Mesendoderm (in vitro differentiated cells): ENCODE data around the gene GLIS1.

Source experiments
- DNase-seq: peaks from one replicate; pipeline ENCODE4 v3.0.0; 2013
- H2AK5ac ChIP-seq: 2 replicates; pipeline ENCODE4 v1.6.1; 2013; ENCODE audit warnings: low read length, inconsistent platforms
- H2BK120ac ChIP-seq: 2 replicates; pipeline ENCODE4 v1.6.1; 2013; ENCODE audit warnings: low read depth, mild to moderate bottlenecking, low read length, moderate library complexity, mixed read lengths
- H2BK15ac ChIP-seq: replicated peaks from 2 replicates; pipeline ENCODE4 v1.6.1; 2013; ENCODE audit warnings: low read depth, mild to moderate bottlenecking, moderate library complexity
- H2BK5ac ChIP-seq: 2 replicates; pipeline ENCODE4 v1.6.1; 2013; ENCODE audit warnings: low read length, inconsistent platforms
- H3K18ac ChIP-seq: 2 replicates; pipeline ENCODE4 v1.6.1; 2013; ENCODE audit warnings: mild to moderate bottlenecking, low read length, mixed read lengths
- H3K23ac ChIP-seq: one replicate; pipeline ENCODE4 v1.6.1; 2013; ENCODE audit warnings: low read length
- H3K27ac ChIP-seq: 2 replicates; pipeline ENCODE4 v1.5.1; 2013; ENCODE audit warnings: low read depth, mild to moderate bottlenecking, inconsistent platforms, low read length, moderate library complexity
- H3K27me3 ChIP-seq: 2 replicates; pipeline ENCODE4 v1.6.1; 2013; ENCODE audit warnings: low read length, control low read depth, mild to moderate bottlenecking, inconsistent platforms; ENCODE audit not compliant: insufficient read depth, poor library complexity
- H3K36me3 ChIP-seq: 2 replicates; pipeline ENCODE4 v1.6.1; 2013; ENCODE audit warnings: low read length, inconsistent platforms; ENCODE audit not compliant: control insufficient read depth, insufficient read depth
- H3K4ac ChIP-seq: one replicate; pipeline ENCODE4 v1.6.1; 2013; ENCODE audit warnings: low read depth, mild to moderate bottlenecking, low read length, moderate library complexity
- H3K4me1 ChIP-seq: 2 replicates; pipeline ENCODE4 v1.6.1; 2013; ENCODE audit warnings: low read depth, low read length, inconsistent platforms; ENCODE audit not compliant: control insufficient read depth
- H3K4me2 ChIP-seq: 2 replicates; pipeline ENCODE4 v1.6.1; 2013; ENCODE audit warnings: low read length
- H3K4me3 ChIP-seq: 2 replicates; pipeline ENCODE4 v1.5.1; 2013; ENCODE audit warnings: mild to moderate bottlenecking, low read length
- H3K56ac ChIP-seq: one replicate; pipeline ENCODE4 v1.6.1; 2013; ENCODE audit warnings: low read length
- H3K79me1 ChIP-seq: 2 replicates; pipeline ENCODE4 v1.6.1; 2013; ENCODE audit warnings: low read length, inconsistent platforms
- H3K79me2 ChIP-seq: 2 replicates; pipeline ENCODE4 v1.6.1; 2013; ENCODE audit warnings: mild to moderate bottlenecking, low read length; ENCODE audit not compliant: control insufficient read depth, insufficient read depth
- H3K9ac ChIP-seq: 2 replicates; pipeline ENCODE4 v1.6.1; 2013; ENCODE audit warnings: low read length, inconsistent platforms
- H4K5ac ChIP-seq: one replicate; pipeline ENCODE4 v1.6.1; 2013; ENCODE audit warnings: low read length
- H4K8ac ChIP-seq: one replicate; pipeline ENCODE4 v1.6.1; 2013; ENCODE audit warnings: low read depth, mild to moderate bottlenecking, control low read depth, low read length, moderate library complexity
- WGBS: extraction: QIAGEN DNeasy Blood & Tissue Kit; methylation state at CpG from one replicate; pipeline ENCODE4 v1.1.7; 2013; ENCODE audit warnings: low lambda C conversion rate, missing lambda C conversion rate; ENCODE audit not compliant: insufficient coverage; ENCODE audit errors: extremely low coverage; 5-methylcytosine and 5-hydroxymethylcytosine counted together

GLIS1 gene

DNA sequence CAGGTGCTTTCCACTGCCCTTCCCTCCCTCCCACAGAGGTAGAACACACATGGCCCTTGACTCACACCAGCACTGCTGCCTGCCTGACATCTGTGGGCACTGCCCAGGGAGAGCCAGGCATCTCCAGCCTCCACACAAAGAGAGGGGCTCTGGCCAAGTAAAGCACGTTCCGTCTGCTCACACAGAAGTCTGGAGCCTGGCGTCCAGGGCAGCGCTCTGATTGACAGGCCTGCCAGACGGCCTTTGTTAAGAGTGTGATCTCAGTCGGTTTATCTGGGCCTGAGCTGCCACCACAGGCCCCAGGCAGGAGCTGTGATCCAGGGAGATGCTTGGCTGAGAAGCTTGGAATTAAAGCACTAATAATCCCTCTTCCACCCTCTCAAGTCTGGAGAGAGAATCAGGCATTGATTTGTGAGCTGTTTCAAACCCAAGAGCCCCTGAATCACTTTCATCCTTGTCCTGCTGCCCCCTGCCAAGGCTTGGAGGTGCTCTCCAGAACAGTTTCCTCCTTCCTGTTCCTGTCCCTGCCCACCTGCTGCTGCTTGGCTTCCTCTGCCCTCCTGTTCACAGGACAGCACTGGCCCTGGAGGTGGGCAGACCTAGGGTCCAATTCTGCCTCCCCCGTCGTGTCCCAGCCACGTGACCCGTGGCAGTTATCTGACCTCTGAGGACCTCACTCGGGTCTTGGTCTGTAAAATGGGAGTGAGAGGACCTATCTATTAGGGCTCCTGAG lies 276.0 kb downstream of the GLIS1 start:
- H2BK15ac ChIP-seq, result no peak overlapping the region
- H3K4ac ChIP-seq, result no peak overlapping the region
- H3K27ac ChIP-seq, result no peak overlapping the region
- H4K5ac ChIP-seq, result no peak overlapping the region
- no peaks in the 10 kb centered on the region for H3K79me2 ChIP-seq
- H3K27me3 ChIP-seq, result no peaks in the 10 kb centered on the region
- no peak overlapping the region for H3K4me2 ChIP-seq
- peak overlapping the region; percentile 85 for H2AK5ac ChIP-seq
- H3K4me3 ChIP-seq, result no peak overlapping the region
- no peaks in the 10 kb centered on the region for H3K36me3 ChIP-seq
- no peak overlapping the region for H4K8ac ChIP-seq
- H2BK5ac ChIP-seq, result peak overlapping the region; percentile 13
- H3K9ac ChIP-seq, result peak overlapping the region; percentile 14
- no peak overlapping the region for H3K18ac ChIP-seq
- H3K4me1 ChIP-seq, result no peaks in the 10 kb centered on the region
- no peak overlapping the region for H3K23ac ChIP-seq
- no CpG with 5 or more reads among the region's 11 CpGs for WGBS
- no peaks in the 10 kb centered on the region for H3K79me1 ChIP-seq
- H3K56ac ChIP-seq, result peak overlapping the region; percentile 73
- DNase-seq, result no peak
- H2BK120ac ChIP-seq, result no peak overlapping the region

DNA sequence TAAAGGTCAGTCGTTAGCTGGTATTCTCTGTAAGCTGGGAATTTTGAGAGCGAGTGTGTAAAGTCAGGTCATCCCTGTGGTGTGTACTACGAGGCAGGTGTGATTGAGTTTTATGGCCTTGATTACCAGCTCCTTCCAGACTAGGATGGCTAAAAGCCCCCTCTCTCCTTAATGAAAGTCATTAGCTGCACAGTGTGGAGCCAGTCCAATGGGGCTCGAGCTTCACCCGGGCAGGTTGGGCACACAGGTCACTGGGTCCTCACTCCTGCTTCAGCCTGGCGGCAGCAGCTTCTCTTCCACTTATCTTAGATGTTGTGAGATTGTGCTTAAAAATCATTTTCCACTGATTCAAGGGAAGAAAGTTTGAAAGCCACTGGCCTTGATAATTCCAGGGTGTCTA lies 276.8 kb downstream of the GLIS1 start:
- Histone ChIP-seq H4K8ac (no peak overlapping the region), H3K36me3 (no peaks in the 10 kb centered on the region), H2BK15ac (no peak overlapping the region), H2BK5ac (no peak overlapping the region), H3K4me3 (no peak overlapping the region), H3K79me2 (no peaks in the 10 kb centered on the region), H4K5ac (no peak overlapping the region), H3K27ac (no peak overlapping the region), H3K4me2 (no peak overlapping the region), H3K23ac (no peak overlapping the region), H3K18ac (no peak overlapping the region), H3K9ac (no peak overlapping the region), H2BK120ac (no peak overlapping the region), H3K4me1 (no peaks in the 10 kb centered on the region), H2AK5ac (peak overlapping the region; percentile 68), H3K27me3 (no peaks in the 10 kb centered on the region), H3K4ac (no peak overlapping the region), H3K79me1 (no peaks in the 10 kb centered on the region), H3K56ac (no peak overlapping the region)
- DNase-seq, result no peak
- WGBS, result no CpG with 5 or more reads among the region's 6 CpGs

DNA sequence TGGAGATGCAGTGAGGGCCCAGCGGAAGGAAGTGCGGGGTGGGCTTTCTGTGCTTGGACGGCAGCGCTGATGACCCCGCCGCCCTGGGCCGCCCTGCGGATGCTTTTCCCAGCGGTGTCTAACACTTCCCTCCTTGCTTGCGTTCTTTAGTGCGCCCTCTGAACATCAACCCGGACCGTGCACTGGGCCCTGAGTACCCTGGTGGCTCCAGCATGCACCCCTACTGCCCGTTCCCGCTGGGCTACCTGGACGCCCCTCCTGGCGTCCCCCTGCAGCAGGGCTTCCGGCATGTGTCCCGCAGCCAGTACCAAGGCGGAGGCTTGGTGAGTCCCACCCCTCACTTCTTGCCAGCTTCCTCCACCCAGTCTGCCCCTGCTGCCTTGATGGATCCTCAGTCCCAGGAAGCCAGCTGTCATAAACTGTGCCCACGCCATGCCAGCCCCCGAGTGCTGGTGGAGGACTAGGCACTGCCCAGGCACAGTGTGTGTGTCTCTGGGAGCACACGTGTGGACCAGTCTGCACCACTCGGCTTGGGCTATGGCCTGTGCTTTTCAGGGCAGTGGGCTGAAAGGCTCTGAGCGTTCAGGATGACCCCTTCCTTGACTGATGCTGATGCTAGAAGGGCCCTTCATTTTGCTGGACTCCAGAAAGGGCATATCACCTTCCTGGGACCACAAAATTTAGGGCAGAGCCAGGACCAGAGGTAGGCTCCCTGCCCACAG lies 277.5 kb downstream of the GLIS1 start:
- H3K4me1 ChIP-seq, result no peaks in the 10 kb centered on the region
- H3K56ac ChIP-seq, result peak overlapping the region; percentile 54
- H3K4me2 ChIP-seq, result no peak overlapping the region
- H2AK5ac ChIP-seq, result peak overlapping the region; percentile 83
- no peaks in the 10 kb centered on the region for H3K36me3 ChIP-seq
- H3K79me2 ChIP-seq, result no peaks in the 10 kb centered on the region
- no CpG with 5 or more reads among the region's 25 CpGs for whole genome bisulfite sequencing
- no peak overlapping the region for H3K27ac ChIP-seq
- peak overlapping the region; percentile 51 for H3K23ac ChIP-seq
- H2BK5ac ChIP-seq, result peak overlapping the region; percentile 56
- DNase-seq, result no peak
- H3K18ac ChIP-seq, result no peak overlapping the region
- H4K5ac ChIP-seq, result no peak overlapping the region
- H3K79me1 ChIP-seq, result no peaks in the 10 kb centered on the region
- no peak overlapping the region for H3K4me3 ChIP-seq
- H4K8ac ChIP-seq, result no peak overlapping the region
- H3K27me3 ChIP-seq, result no peaks in the 10 kb centered on the region
- H2BK15ac ChIP-seq, result no peak overlapping the region
- H3K9ac ChIP-seq, result no peak overlapping the region
- no peak overlapping the region for H2BK120ac ChIP-seq
- no peak overlapping the region for H3K4ac ChIP-seq

DNA sequence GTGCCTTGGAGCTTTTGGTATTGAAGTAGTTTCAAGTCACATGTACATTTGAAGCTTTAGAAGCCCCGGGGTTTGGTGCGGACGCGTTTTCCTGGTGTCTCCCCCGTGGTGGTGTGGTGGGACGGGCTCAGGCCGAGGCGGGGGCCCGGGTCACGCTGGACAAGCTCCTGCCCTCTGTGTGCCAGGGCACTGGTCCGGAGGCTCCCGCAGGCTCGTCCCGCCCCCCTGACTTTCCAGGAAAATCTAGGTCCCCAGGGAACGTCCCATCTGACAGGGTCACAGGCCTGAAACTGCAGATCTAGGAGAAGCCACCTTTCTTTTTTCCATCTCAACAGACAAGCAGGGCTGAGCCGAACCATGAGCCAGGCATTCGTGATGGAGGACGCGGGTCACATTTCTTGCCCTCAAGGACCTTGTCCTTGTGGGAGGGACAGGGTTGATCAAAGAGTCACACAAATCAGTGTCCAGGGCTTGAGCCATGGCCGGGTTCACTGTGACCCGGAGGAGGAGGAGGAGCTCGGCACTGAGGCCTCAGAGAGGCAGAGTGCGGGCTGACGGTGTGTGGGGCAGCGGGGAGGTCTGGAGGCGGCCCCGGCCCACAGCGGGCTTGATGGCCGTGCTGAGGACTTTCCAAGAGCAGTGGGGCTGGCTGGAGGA lies 278.2 kb downstream of the GLIS1 start:
- DNase-seq, result no peak
- Histone ChIP-seq H3K9ac (no peak overlapping the region), H3K27ac (no peak overlapping the region), H3K79me1 (no peaks in the 10 kb centered on the region), H3K36me3 (no peaks in the 10 kb centered on the region), H3K23ac (no peak overlapping the region), H2BK120ac (no peak overlapping the region), H3K4ac (no peak overlapping the region), H2BK15ac (no peak overlapping the region), H3K4me2 (no peak overlapping the region), H3K4me1 (no peaks in the 10 kb centered on the region), H2AK5ac (no peak overlapping the region), H4K8ac (no peak overlapping the region), H3K4me3 (no peak overlapping the region), H3K18ac (no peak overlapping the region), H3K56ac (peak overlapping the region; percentile 40), H3K27me3 (no peaks in the 10 kb centered on the region), H2BK5ac (no peak overlapping the region), H3K79me2 (no peaks in the 10 kb centered on the region), H4K5ac (no peak overlapping the region)
- no CpG with 5 or more reads among the region's 29 CpGs for WGBS

DNA sequence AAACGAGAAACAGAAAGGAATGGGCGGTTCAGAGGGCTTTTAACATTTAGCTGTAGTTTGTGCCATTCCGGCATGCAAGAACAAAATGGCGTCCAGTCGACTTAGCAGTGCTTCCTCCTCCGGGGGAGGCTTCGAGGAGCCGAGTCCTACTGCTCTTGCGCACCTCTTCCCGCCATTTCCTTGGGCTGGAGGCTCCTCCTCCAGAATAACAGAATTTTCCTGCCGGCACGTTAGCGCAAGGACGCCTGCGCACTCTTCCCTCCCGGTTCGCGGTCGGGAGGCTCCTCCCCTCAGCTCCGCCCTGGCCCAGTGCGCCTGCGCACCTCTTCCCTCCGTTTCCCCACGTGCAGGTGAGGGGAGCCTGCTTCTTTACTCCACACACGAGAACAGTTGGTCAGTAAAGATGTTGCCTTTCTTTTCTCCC lies 278.7 kb downstream of the GLIS1 start:
- H3K27ac ChIP-seq, result no peak overlapping the region
- H2BK5ac ChIP-seq, result no peak overlapping the region
- no peaks in the 10 kb centered on the region for H3K36me3 ChIP-seq
- H3K4me3 ChIP-seq, result no peak overlapping the region
- no peak overlapping the region for H3K9ac ChIP-seq
- no CpG with 5 or more reads among the region's 25 CpGs for WGBS
- H2AK5ac ChIP-seq, result no peak overlapping the region
- H2BK15ac ChIP-seq, result no peak overlapping the region
- H3K27me3 ChIP-seq, result no peaks in the 10 kb centered on the region
- no peak overlapping the region for H3K18ac ChIP-seq
- H3K23ac ChIP-seq, result no peak overlapping the region
- no peaks in the 10 kb centered on the region for H3K79me1 ChIP-seq
- no peak overlapping the region for H2BK120ac ChIP-seq
- H3K56ac ChIP-seq, result no peak overlapping the region
- no peak overlapping the region for H4K5ac ChIP-seq
- no peak for DNase-seq
- H4K8ac ChIP-seq, result no peak overlapping the region
- no peak overlapping the region for H3K4me2 ChIP-seq
- H3K79me2 ChIP-seq, result no peaks in the 10 kb centered on the region
- H3K4me1 ChIP-seq, result no peaks in the 10 kb centered on the region
- H3K4ac ChIP-seq, result no peak overlapping the region
